BLaER1 (cell line): ENCODE data around the gene TEKT2.

Experiments used
- H3K27ac ChIP-seq: shearing (Covaris generic); formaldehyde crosslinking; 2 replicates; pipeline ENCODE4 v1.8.1; 2022
- H3K27me3 ChIP-seq: shearing (Covaris generic); formaldehyde crosslinking; 2 replicates; pipeline ENCODE4 v1.8.1; 2022
- H3K36me3 ChIP-seq: shearing (Covaris generic); formaldehyde crosslinking; 2 replicates; pipeline ENCODE4 v1.8.1; 2022
- H3K4me1 ChIP-seq: shearing (Covaris generic); formaldehyde crosslinking; 2 replicates; pipeline ENCODE4 v1.8.1; 2022
- H3K4me2 ChIP-seq: shearing (Covaris generic); formaldehyde crosslinking; 2 replicates; pipeline ENCODE4 v1.8.1; 2022
- H3K4me3 ChIP-seq: shearing (Covaris generic); formaldehyde crosslinking; 2 replicates; pipeline ENCODE4 v1.8.1; 2022
- H3K9ac ChIP-seq: shearing (Covaris generic); formaldehyde crosslinking; 2 replicates; pipeline ENCODE4 v1.8.1; 2022
- H3K9me3 ChIP-seq: shearing (Covaris generic); formaldehyde crosslinking; 2 replicates; pipeline ENCODE4 v1.8.1; 2022
- H4K20me1 ChIP-seq: shearing (Covaris generic); formaldehyde crosslinking; 2 replicates; pipeline ENCODE4 v1.8.1; 2022
- Cebpa-rat ChIP-seq: shearing (Covaris generic); IDR thresholded peaks from 2 replicates; pipeline ENCODE4 v1.8.1; 2022

The TEKT2 gene

DNA sequence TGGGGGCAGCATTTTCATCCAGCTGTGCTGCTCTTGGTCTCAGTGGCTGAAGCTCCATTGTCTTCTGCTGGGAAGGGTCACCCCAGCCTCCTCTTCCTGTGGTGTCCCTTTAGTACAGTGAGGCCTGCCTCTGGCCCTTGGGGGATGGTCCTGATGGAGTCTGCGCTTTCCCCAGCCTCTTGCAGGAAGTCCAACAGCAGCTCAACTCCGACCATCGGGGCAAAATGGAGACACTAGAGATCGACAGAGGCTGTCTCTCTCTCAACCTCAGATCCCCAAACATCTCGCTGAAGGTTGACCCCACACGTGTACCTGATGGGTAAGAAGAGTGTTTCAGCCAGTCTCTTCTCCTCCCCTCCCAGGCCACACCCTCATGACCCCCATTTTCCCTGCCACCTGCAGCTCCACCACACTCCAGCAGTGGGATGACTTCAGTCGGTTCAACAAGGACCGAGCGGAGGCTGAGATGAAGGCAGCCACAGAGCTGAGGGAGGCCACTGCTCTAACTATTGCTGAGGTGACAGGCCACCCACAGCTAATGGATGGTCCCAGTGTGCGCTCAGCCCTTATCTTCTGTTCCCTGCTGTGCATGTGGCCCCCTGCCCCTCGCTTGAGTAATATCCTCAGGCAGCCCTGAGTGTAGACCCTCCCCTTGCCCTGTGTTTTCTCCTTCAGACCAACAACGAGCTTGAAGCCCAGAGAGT, 2.8 kb downstream of the TEKT2 start:
- Histone ChIP-seq H3K4me3 (peak overlapping the region; percentile 91), H3K4me1 (peaks cover 91% of the 10 kb centered on the region), H3K27ac (peak overlapping the region; percentile 94), H3K9me3 (no peaks in the 10 kb centered on the region), H3K9ac (peak overlapping the region; percentile 89), H3K36me3 (peaks cover 13% of the 10 kb centered on the region), H3K27me3 (no peaks in the 10 kb centered on the region), H3K4me2 (peak overlapping the region; percentile 96), H4K20me1 (peaks cover 18% of the 10 kb centered on the region; the same call in 1 of the 2 replicates)
- TF ChIP-seq Cebpa-rat = no peak

DNA sequence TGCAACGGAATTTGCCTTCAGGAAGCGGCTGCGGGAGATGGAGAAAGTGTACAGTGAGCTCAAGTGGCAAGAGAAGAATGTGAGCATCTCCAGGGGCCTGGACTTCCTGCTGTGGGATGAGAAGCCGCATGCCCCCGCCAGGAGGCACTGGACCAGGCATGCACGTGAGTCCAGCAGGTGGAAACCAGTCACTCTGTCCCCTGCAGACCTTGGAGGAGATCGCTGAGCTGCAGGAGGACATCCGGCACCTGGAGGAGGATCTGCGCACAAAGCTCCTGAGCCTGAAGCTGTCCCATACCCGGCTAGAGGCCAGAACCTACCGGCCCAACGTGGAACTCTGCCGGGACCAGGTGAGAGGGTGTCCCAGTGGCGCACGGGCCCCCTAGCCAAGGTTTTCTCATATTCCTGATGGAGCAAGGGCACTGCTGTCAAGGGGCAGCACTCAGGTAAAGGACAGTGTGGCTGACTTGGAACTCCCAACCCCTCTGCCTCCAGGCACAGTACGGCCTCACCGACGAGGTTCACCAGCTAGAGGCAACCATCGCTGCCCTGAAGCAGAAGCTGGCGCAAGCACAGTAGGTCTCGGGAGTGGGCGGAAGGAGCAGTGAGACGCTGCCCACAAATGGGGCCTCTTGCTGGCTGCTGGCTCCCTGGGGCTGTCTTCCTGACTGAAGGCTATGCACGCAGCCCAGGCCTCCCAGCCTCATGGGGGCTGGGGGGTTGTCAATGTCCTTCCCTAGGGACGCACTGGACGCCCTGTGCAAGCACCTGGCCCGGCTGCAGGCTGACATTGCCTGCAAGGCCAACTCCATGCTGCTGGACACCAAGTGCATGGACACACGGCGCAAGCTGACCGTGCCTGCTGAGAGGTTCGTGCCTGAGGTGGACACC, 3.6 kb downstream of the TEKT2 start:
- H3K9me3 ChIP-seq = no peaks in the 10 kb centered on the region
- H3K27me3 ChIP-seq = no peaks in the 10 kb centered on the region
- H3K4me3 ChIP-seq = peak overlapping the region; percentile 91
- peak overlapping the region; percentile 94 for H3K27ac ChIP-seq
- H3K9ac ChIP-seq = peak overlapping the region; percentile 89
- TF ChIP-seq Cebpa-rat = no peak
- peaks cover 91% of the 10 kb centered on the region for H3K4me1 ChIP-seq
- peak overlapping the region; percentile 96 for H3K4me2 ChIP-seq
- H4K20me1 ChIP-seq = peaks cover 26% of the 10 kb centered on the region; the same call in 1 of the 2 replicates
- peaks cover 21% of the 10 kb centered on the region for H3K36me3 ChIP-seq

DNA sequence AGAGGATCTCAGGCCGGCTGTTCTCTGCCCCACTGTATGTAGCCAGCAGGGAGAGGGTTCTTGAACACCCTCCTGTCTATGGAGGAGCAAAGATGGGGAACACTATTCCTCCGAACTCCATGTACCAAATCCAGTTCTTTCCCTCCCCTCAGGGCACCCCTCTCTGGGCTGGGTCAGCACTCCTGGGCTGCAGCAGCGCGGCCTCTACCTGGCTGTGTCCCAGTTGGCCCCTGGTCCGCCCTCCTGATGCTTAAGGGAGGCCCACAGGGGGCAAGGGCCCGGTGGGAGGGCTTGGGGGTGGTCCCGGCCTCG, 4.3 kb downstream of the TEKT2 start:
- no peak for TF ChIP-seq Cebpa-rat
- Histone ChIP-seq H3K4me1 (peaks cover 92% of the 10 kb centered on the region), H3K27ac (peak overlapping the region; percentile 94), H3K9me3 (no peaks in the 10 kb centered on the region), H3K4me3 (peak overlapping the region; percentile 91), H4K20me1 (peaks cover 33% of the 10 kb centered on the region), H3K9ac (peak overlapping the region; percentile 89), H3K4me2 (peak overlapping the region; percentile 96), H3K27me3 (no peaks in the 10 kb centered on the region), H3K36me3 (peaks cover 28% of the 10 kb centered on the region)

DNA sequence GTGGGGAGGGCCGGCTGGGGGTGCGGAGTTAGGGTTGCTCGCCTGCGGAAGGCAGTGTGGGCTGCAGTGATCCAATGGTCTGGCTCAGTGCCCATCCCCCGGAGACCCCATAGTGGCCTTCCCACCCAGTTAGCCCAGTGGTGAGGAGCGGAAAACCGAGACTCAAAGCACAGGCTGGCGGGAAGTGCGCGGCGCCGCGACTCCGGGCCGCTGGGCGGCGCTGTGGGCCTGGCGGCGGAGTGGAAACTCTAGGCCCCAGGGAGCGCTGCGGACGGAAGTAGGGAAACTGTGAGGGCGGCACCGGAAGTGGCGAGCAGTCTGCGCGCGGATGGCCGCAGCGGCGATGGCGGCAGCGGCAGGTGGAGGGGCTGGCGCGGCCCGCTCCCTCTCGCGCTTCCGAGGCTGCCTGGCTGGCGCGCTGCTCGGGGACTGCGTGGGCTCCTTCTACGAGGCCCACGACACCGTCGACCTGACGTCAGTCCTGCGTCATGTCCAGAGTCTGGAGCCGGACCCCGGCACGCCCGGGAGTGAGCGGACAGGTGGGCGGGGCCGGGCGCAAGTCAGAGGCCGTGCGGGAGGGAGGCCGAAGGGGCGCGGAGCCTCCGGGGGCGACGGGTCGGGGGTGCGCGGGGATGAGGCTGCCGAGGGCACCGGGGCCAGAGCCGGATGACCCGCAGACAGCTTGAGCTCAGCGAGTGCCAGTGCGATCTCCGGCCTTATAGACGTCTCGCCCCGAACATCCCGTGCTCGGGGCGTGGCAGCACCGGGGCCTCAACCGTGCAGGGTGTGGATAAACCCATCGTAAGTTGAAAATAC, 4.9 kb downstream of the TEKT2 start, which contains the start of gene ADPRS:
ADPRS (plus strand) TSS at position 316 of the 816 bp plus-strand sequence; CDS start at position 329, 13 bp downstream.
- H3K36me3 ChIP-seq = peaks cover 34% of the 10 kb centered on the region
- peaks cover 92% of the 10 kb centered on the region for H3K4me1 ChIP-seq
- H4K20me1 ChIP-seq = peaks cover 39% of the 10 kb centered on the region
- H3K4me3 ChIP-seq = peak within 1 kb of the TSS; percentile 91
- H3K9me3 ChIP-seq = no peaks in the 10 kb centered on the region
- TF ChIP-seq Cebpa-rat = no peak
- peak within 1 kb of the TSS; percentile 94 for H3K27ac ChIP-seq
- peak within 1 kb of the TSS; percentile 96 for H3K4me2 ChIP-seq
- no peaks in the 10 kb centered on the region for H3K27me3 ChIP-seq
- peak within 1 kb of the TSS; percentile 89 for H3K9ac ChIP-seq

DNA sequence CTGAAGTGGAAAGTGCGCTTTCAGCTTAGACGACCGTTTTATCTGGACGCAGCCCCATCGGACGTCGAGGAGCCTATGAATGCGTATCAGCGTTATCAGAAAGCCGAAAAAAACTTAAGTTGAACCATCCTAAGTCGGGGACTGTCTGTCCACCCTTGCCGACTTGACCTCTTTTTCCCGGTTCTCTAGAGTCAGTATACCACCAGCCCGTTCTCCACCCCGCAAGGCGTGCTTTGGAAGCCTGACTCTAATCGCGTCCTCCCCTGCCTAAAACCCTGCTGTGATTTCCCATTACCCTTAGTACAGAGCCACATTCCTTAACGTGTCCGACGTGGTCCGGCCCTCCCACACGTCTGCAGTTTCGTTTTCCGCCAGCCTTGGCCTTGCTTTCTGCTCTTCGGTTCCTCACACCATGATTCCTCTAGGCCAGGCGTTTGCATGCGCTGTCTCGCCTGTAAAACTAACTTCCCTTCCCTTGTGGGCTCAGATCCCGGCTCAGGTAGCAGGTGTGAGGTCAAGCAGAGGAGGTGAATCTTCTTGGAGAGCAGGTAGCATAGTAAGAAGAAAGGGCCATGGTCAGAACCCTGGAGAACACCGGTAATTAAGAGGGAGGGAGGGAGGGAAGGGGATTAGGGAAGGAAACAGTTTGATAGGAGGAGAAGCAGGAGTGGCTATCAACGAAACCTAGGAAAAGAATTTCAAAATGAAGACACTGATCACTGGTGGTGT, 5.7 kb downstream of the TEKT2 start:
- peaks cover 47% of the 10 kb centered on the region for H4K20me1 ChIP-seq
- H3K9ac ChIP-seq = peak overlapping the region; percentile 89
- H3K27ac ChIP-seq = peak overlapping the region; percentile 94
- peaks cover 36% of the 10 kb centered on the region for H3K36me3 ChIP-seq
- H3K4me3 ChIP-seq = peak overlapping the region; percentile 91
- no peak for TF ChIP-seq Cebpa-rat
- H3K27me3 ChIP-seq = no peaks in the 10 kb centered on the region
- H3K9me3 ChIP-seq = no peaks in the 10 kb centered on the region
- H3K4me1 ChIP-seq = peaks cover 92% of the 10 kb centered on the region
- peak overlapping the region; percentile 96 for H3K4me2 ChIP-seq

DNA sequence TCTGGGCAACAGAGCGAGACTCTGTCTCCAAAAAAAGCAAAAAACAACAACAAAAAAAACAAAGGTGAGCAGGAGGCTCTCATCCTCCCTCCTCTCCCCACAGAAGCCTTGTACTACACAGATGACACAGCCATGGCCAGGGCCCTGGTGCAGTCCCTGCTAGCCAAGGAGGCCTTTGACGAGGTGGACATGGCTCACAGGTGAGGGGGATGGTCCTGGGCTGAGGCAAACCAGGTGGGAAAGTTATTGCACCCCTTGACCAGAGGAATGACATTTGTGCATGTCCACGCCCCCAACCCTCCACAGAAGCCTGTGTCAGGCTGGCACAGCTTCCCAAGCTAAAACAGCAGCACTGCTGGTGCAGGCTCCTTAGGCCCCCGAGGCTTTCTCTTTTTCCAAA, 7.2 kb downstream of the TEKT2 start:
- Histone ChIP-seq H3K36me3 (peaks cover 49% of the 10 kb centered on the region), H3K27ac (peak overlapping the region; percentile 25; the same call in 1 of the 2 replicates), H4K20me1 (peaks cover 51% of the 10 kb centered on the region), H3K4me1 (peaks cover 92% of the 10 kb centered on the region), H3K4me2 (peak overlapping the region; percentile 96), H3K27me3 (no peaks in the 10 kb centered on the region), H3K9ac (0 out of 2 replicates have a peak overlapping the region, but pooled peaks have one; percentile 64), H3K4me3 (no peak overlapping the region), H3K9me3 (no peaks in the 10 kb centered on the region)
- TF ChIP-seq Cebpa-rat = no peak

DNA sequence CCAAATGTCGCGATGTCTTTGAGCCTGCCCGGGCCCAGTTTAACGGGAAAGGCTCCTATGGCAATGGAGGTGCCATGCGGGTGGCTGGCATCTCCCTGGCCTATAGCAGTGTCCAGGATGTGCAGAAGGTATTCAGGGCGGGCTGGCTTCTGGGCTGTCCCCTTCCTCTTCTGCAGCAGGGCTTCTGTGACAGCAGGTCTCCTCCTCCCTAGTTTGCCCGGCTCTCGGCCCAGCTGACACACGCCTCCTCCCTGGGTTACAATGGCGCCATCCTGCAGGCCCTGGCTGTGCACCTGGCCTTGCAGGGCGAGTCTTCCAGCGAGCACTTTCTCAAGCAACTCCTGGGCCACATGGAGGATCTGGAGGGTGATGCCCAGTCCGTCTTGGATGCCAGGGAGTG, 7.8 kb downstream of the TEKT2 start:
- Histone ChIP-seq H3K4me1 (peaks cover 92% of the 10 kb centered on the region), H3K4me3 (no peak overlapping the region), H3K36me3 (peaks cover 49% of the 10 kb centered on the region), H3K9me3 (no peaks in the 10 kb centered on the region), H3K4me2 (peak overlapping the region; percentile 96), H4K20me1 (peaks cover 51% of the 10 kb centered on the region), H3K27me3 (no peaks in the 10 kb centered on the region), H3K27ac (peak overlapping the region; percentile 86), H3K9ac (0 out of 2 replicates have a peak overlapping the region, but pooled peaks have one; percentile 64)
- TF ChIP-seq Cebpa-rat = no peak

DNA sequence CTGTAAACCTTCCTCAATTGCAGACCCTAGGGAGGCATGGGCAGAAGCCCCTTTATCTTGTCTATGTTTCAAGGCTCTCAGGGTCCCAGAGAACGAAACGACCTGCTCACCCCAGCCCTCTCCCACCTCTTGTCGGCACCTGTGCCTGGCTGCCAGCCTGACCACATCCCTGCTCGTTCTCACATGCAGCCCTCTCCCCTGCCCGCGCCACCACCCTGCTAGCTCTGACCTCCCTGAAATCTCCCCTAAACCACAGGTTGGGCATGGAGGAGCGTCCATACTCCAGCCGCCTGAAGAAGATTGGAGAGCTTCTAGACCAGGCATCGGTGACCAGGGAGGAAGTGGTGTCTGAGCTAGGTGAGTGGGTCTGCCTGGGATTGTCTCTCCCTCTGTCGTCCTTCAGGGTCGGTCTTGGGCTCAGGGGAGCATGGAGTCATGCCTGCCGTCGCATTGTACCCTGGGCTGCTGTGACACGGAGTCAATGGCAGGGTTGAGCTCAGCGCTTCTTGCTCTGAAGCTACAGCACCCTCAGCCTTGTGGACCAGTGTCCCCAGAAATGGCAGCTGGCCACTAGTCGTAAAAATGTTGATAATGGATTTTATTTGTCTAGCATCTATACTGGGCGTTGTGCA, 8.4 kb downstream of the TEKT2 start:
- H3K36me3 ChIP-seq = peaks cover 49% of the 10 kb centered on the region
- H3K4me3 ChIP-seq = no peak overlapping the region
- peak overlapping the region; percentile 96 for H3K4me2 ChIP-seq
- H3K27me3 ChIP-seq = no peaks in the 10 kb centered on the region
- H3K9me3 ChIP-seq = no peaks in the 10 kb centered on the region
- H3K9ac ChIP-seq = peak overlapping the region; percentile 64
- no peak for TF ChIP-seq Cebpa-rat
- peaks cover 51% of the 10 kb centered on the region for H4K20me1 ChIP-seq
- peaks cover 92% of the 10 kb centered on the region for H3K4me1 ChIP-seq
- H3K27ac ChIP-seq = peak overlapping the region; percentile 86
